Right lobe of liver (tissue), 4 donors: ENCODE results near the gene PTPN18.

Experiments used
- CTCF ChIP-seq, 4 donors: fragments of 200-600 bp in 3 of 4; fragments of 450-650 bp in 1 of 4; IDR thresholded peaks; one replicate each; pipeline versions ENCODE4 v1.5.1 to v1.8.0; 2016 to 2022; ENCODE audit warnings: antibody characterized with exemption in 4 of 4, mild to moderate bottlenecking in 2 of 4
- POLR2A ChIP-seq: fragments of 450-650 bp; IDR thresholded peaks from one replicate; pipeline ENCODE4 v1.6.1; 2017; ENCODE audit warnings: antibody characterized with exemption, mild to moderate bottlenecking
- donor health status: DM: no; HTN: no; CAD: no.
- donor health status: DM: no; HTN: no; CAD: no.
- donor health status: DM: no; HTN: yes; CAD: no.

GRCh38 chr2:130346041-130346740, 9.7 kb upstream of the PTPN18 start:
- TF ChIP-seq POLR2A (no peak), CTCF (IDR thresholded peaks at IDR 0.05) (no peak)
